HG03575 (cell line): Measurements from ENCODE around the gene FAM209A.
"Not testable (repeated sequence)": the region's sequence is repeated elsewhere in the genome, so short reads cannot be mapped to it uniquely, and the experiment has no call there.

Experiments used
- ATAC-seq: cut with Tn5 transposase; IDR thresholded peaks from one replicate; pipeline ENCODE4 v1.9.1; 2021; ENCODE audit not compliant: unreplicated experiment, insufficient number of reproducible peaks, low FRiP score; ENCODE audit errors: extremely low read depth

FAM209A gene

GRCh38 chr20:56524444-56524843 is at the start of gene FAM209A:
Gene FAM209A, plus strand, starts transcription at chr20:56524744. Its CDS starts 65 bp downstream, at chr20:56524809.
- ATAC-seq = not testable (repeated sequence)

GRCh38 chr20:56483970-56484369 is 40.6 kb upstream of the FAM209A start:
- ATAC-seq = no peak

- no peak for ATAC-seq
Observed at GRCh38 chr20:56487216-56487615, 37.3 kb upstream of the FAM209A start.

- no peak for ATAC-seq
Observed at GRCh38 chr20:56488566-56488965, 36.0 kb upstream of the FAM209A start.

- no peak for ATAC-seq
Observed at GRCh38 chr20:56501116-56501515, 23.4 kb upstream of the FAM209A start.

- no peak for ATAC-seq
Observed at GRCh38 chr20:56503916-56504315, 20.6 kb upstream of the FAM209A start.

- ATAC-seq = no peak
Observed at GRCh38 chr20:56504373-56505005, 20.1 kb upstream of the FAM209A start.

- ATAC-seq = no peak
Observed at GRCh38 chr20:56506103-56506502, 18.4 kb upstream of the FAM209A start.

GRCh38 chr20:56511926-56512325 is 12.6 kb upstream of the FAM209A start:
- ATAC-seq = no peak

- no peak for ATAC-seq
Observed at GRCh38 chr20:56513161-56514150, 11.1 kb upstream of the FAM209A start.

- ATAC-seq = no peak
Observed at GRCh38 chr20:56516631-56517030, 7.9 kb upstream of the FAM209A start.

- ATAC-seq = no peak
Observed at GRCh38 chr20:56517211-56517610, 7.3 kb upstream of the FAM209A start.

- ATAC-seq = no peak
Observed at GRCh38 chr20:56517641-56518040, 6.9 kb upstream of the FAM209A start.

GRCh38 chr20:56518126-56518525 is 6.4 kb upstream of the FAM209A start:
- no peak for ATAC-seq

- ATAC-seq = no peak
Observed at GRCh38 chr20:56518721-56519398, 5.7 kb upstream of the FAM209A start.

- ATAC-seq = no peak
Observed at GRCh38 chr20:56519551-56519950, 5.0 kb upstream of the FAM209A start.

- ATAC-seq = no peak
Observed at GRCh38 chr20:56520180-56520579, 4.4 kb upstream of the FAM209A start.

GRCh38 chr20:56520746-56521354 is 3.7 kb upstream of the FAM209A start:
- ATAC-seq = not testable (repeated sequence)

- ATAC-seq = no peak
Observed at GRCh38 chr20:56522311-56522710, 2.2 kb upstream of the FAM209A start.
